HL-60 (cell line): ENCODE results near the gene CUTA.

Experiments used
- DNase-seq, 2 experiments: peaks; one replicate each; pipeline ENCODE4 v3.0.0-alpha.2; 2010 to 2020; ENCODE audit warnings: low read depth in 1 of 2, low spot score in 1 of 2
- H3K27ac ChIP-seq: fragments of 250-450 bp; sonication (Bioruptor Pico); replicated peaks from 2 replicates; pipeline ENCODE4 v1.5.1; 2020; ENCODE audit warnings: mild to moderate bottlenecking, moderate library complexity
- H3K27me3 ChIP-seq: fragments of 250-450 bp; sonication (Bioruptor Pico); 2 replicates; pipeline ENCODE4 v1.5.1; 2021; ENCODE audit warnings: mild to moderate bottlenecking, moderate library complexity; ENCODE audit not compliant: insufficient read depth, poor library complexity, severe bottlenecking
- H3K4me3 ChIP-seq: replicated peaks from 2 replicates; pipeline ENCODE4 v1.5.1; 2011; ENCODE audit warnings: mild to moderate bottlenecking, control low read depth, low read length; ENCODE audit not compliant: insufficient read depth
- GABPA ChIP-seq: IDR thresholded peaks from 2 replicates; pipeline ENCODE4 v1.6.1; 2012; ENCODE audit warnings: low read depth
- POLR2AphosphoS5 ChIP-seq: IDR thresholded peaks from 2 replicates; pipeline ENCODE4 v1.6.1; 2012; ENCODE audit warnings: low read depth
- SPI1 ChIP-seq: IDR thresholded peaks from 2 replicates; pipeline ENCODE4 v1.6.1; 2012; ENCODE audit warnings: low read depth, mild to moderate bottlenecking, borderline replicate concordance
- long read RNA-seq: library from polyadenylated mRNA; unstranded; transcript quantifications from one replicate; pipeline ENCODE4 v2.0.0, GENCODE V29; 2020
- TF ChIP-seq, protein P1 (sequence below): IDR thresholded peaks from 2 replicates; pipeline ENCODE4 v1.6.1; 2012; ENCODE audit warnings: low read depth; ENCODE audit not compliant: insufficient replicate concordance
- TF ChIP-seq, protein P2 (sequence below): IDR thresholded peaks from one replicate; pipeline ENCODE4 v1.5.1; 2011; ENCODE audit warnings: low read length, control low read depth, inconsistent platforms; ENCODE audit not compliant: insufficient read depth

Gene CUTA, protein sequence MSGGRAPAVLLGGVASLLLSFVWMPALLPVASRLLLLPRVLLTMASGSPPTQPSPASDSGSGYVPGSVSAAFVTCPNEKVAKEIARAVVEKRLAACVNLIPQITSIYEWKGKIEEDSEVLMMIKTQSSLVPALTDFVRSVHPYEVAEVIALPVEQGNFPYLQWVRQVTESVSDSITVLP
- long read RNA-seq, transcript CUTA-214 (6 exons, 661 nt): minor isoform, 13 of 96 reads
- long read RNA-seq, transcript CUTA-210 (6 exons, 769 nt): minor isoform, 21 of 96 reads
- long read RNA-seq, transcript CUTA-205 (5 exons, 1,054 nt): major isoform, 37 of 96 reads
- long read RNA-seq, transcript CUTA-203 (6 exons, 937 nt): minor isoform, 15 of 96 reads
- long read RNA-seq, partial matches to known transcripts: 2 of 96 reads
- long read RNA-seq, other reads (novel, unspliced or antisense): 8 of 96 reads

DNA sequence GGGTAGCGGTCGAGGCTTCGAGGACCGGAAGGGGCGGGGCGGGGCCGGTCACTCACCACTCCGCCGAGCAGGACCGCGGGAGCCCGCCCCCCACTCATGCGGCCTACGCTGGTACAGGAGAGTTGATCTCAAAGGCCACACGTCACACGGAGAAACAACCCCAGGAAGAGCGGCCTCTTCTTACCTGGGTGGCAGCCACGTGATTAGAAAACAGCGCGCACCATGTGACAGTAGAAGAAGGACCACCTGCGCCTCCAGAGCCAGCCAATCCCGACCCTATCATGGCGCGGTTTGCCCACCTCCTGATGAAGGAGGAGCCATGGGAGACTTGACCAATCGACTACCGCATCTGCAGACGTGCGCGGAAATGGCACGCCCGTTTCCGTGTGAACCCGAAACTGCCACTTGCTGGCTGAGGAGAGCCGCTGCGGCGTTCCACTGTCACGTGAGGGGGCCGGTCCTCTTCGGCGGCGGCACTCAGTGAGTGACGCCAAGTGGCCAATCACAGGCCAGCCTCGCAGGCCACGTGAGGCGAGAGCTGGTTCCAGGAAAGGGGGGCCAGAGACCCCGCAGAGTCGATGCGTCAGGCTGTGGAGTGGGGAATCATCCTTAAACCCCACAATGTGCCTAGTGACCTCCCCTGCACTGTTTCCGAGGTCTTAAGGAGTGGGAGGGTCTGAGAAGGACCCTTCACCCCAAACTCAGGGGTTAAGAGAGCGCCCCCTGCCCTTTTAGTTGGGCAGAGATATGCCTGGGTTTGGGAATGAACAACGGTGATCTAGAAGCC, at the start of gene CUTA:
Gene CUTA (minus strand): TSS at position 205 of the 787 bp plus-strand sequence. CDS start 107 bp downstream, at position 98.
- peak within 1 kb of the TSS; percentile 66 for H3K4me3 ChIP-seq
- no peaks in the 10 kb centered on the region for H3K27me3 ChIP-seq
- peak; percentile 99 to 100 for DNase-seq
- H3K27ac ChIP-seq: peak within 1 kb of the TSS; percentile 90
- TF ChIP-seq, protein P1, sequence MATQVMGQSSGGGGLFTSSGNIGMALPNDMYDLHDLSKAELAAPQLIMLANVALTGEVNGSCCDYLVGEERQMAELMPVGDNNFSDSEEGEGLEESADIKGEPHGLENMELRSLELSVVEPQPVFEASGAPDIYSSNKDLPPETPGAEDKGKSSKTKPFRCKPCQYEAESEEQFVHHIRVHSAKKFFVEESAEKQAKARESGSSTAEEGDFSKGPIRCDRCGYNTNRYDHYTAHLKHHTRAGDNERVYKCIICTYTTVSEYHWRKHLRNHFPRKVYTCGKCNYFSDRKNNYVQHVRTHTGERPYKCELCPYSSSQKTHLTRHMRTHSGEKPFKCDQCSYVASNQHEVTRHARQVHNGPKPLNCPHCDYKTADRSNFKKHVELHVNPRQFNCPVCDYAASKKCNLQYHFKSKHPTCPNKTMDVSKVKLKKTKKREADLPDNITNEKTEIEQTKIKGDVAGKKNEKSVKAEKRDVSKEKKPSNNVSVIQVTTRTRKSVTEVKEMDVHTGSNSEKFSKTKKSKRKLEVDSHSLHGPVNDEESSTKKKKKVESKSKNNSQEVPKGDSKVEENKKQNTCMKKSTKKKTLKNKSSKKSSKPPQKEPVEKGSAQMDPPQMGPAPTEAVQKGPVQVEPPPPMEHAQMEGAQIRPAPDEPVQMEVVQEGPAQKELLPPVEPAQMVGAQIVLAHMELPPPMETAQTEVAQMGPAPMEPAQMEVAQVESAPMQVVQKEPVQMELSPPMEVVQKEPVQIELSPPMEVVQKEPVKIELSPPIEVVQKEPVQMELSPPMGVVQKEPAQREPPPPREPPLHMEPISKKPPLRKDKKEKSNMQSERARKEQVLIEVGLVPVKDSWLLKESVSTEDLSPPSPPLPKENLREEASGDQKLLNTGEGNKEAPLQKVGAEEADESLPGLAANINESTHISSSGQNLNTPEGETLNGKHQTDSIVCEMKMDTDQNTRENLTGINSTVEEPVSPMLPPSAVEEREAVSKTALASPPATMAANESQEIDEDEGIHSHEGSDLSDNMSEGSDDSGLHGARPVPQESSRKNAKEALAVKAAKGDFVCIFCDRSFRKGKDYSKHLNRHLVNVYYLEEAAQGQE: no peak
- peak; percentile 57; the same call in 1 of the 2 replicates for TF ChIP-seq GABPA
- TF ChIP-seq POLR2AphosphoS5: peak; percentile 80

DNA sequence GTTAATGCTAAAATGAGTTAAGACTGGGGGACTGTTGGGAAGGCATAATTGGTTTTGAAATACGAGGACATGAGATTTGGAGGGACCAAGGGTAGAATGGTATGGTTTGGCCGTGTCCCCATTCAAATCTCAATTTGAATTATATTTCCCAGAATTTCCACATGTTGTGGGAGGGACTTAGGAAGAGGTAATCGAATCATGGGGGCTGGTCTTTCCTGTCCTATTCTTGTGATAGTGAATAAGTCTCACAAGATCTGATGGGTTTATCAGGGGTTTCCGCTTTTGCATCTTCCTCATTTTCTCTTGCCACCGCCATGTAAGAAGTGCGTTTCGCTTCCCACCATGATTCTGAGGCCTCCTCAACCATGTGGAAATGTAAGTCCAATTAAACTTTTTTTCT, 49.2 kb upstream of the CUTA start:
- H3K4me3 ChIP-seq: no peak overlapping the region
- no peaks in the 10 kb centered on the region for H3K27me3 ChIP-seq
- no peak overlapping the region for H3K27ac ChIP-seq
- TF ChIP-seq POLR2AphosphoS5 (no peak), GABPA (no peak)
- TF ChIP-seq, protein P1: no peak
- no peak for DNase-seq

DNA sequence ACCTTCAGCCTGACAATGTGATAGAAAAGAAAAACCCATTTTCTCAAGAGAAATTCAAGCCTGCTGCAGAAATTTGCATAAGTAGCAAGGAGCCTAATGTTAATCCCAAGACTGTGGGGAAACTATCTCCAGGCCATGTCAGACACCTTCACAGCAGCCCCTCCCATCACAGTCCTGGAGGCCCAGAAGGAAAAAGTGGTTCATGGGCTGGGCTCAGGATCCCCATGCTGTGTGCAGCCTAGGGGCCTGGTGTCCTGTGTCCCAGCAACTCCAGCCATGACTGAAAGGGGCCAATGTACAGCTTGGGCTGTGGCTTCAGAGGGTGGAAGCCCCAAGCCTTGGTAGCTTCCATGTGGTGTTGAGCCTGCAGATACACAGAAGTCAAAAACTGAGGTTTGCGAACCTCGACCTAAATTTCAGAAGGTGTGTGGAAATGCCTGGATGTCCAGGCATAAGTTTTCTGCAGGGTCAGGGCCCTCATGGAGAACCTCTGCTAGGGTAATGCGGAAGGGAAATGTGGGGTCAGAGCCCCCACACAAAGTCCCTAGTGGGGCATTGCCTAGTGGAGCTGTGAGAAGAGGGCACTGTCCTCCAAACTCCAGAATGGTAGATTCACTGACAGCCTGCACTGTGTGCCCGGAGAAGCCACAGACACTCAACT, 48.3 kb upstream of the CUTA start:
- no peaks in the 10 kb centered on the region for H3K27me3 ChIP-seq
- no peak for DNase-seq
- TF ChIP-seq, protein P2, sequence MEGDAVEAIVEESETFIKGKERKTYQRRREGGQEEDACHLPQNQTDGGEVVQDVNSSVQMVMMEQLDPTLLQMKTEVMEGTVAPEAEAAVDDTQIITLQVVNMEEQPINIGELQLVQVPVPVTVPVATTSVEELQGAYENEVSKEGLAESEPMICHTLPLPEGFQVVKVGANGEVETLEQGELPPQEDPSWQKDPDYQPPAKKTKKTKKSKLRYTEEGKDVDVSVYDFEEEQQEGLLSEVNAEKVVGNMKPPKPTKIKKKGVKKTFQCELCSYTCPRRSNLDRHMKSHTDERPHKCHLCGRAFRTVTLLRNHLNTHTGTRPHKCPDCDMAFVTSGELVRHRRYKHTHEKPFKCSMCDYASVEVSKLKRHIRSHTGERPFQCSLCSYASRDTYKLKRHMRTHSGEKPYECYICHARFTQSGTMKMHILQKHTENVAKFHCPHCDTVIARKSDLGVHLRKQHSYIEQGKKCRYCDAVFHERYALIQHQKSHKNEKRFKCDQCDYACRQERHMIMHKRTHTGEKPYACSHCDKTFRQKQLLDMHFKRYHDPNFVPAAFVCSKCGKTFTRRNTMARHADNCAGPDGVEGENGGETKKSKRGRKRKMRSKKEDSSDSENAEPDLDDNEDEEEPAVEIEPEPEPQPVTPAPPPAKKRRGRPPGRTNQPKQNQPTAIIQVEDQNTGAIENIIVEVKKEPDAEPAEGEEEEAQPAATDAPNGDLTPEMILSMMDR: no peak
- TF ChIP-seq, protein P1: no peak
- TF ChIP-seq SPI1 (no peak), POLR2AphosphoS5 (no peak), GABPA (no peak)
- H3K4me3 ChIP-seq: no peak overlapping the region
- H3K27ac ChIP-seq: no peak overlapping the region
